Hematopoietic multipotent progenitor cell treated with erythropoietin and hydrocortisone succinate and interleukin-3 and kit ligand, for 15 days (in vitro differentiated cells): ENCODE data around the gene EDN1.

ENCODE experiments used
- DNase-seq: peaks from one replicate; pipeline ENCODE4 v3.0.0-alpha.2; 2015; ENCODE audit warnings: low spot score

EDN1 gene

GRCh38 chr6:12289933-12290820 is at the start of gene EDN1:
Gene EDN1 (plus strand): TSS chr6:12290361. CDS start chr6:12290630, 269 bp downstream.
- no peak for DNase-seq

- DNase-seq, result no peak
These were observed 48.5 kb upstream of the EDN1 start for GRCh38 chr6:12241493-12242175.

- no peak for DNase-seq
These were observed 47.0 kb upstream of the EDN1 start for GRCh38 chr6:12243169-12243568.

- DNase-seq, result no peak
These were observed 44.8 kb upstream of the EDN1 start for GRCh38 chr6:12245360-12245759.

- DNase-seq, result no peak
These were observed 44.1 kb upstream of the EDN1 start for GRCh38 chr6:12245763-12246718.

- no peak for DNase-seq
These were observed 43.3 kb upstream of the EDN1 start for GRCh38 chr6:12246900-12247299.

GRCh38 chr6:12249541-12250382 is 40.4 kb upstream of the EDN1 start:
- DNase-seq, result no peak

- DNase-seq, result no peak
These were observed 39.8 kb upstream of the EDN1 start for GRCh38 chr6:12250383-12250770.

- DNase-seq, result no peak
These were observed 36.0 kb upstream of the EDN1 start for GRCh38 chr6:12254210-12254609.

- DNase-seq, result no peak
These were observed 32.0 kb upstream of the EDN1 start for GRCh38 chr6:12258191-12258590.

- DNase-seq, result no peak
These were observed 31.5 kb upstream of the EDN1 start for GRCh38 chr6:12258591-12259075.

GRCh38 chr6:12260458-12261093 is 29.6 kb upstream of the EDN1 start:
- DNase-seq, result no peak

- DNase-seq, result no peak
These were observed 28.7 kb upstream of the EDN1 start for GRCh38 chr6:12261502-12261901.

GRCh38 chr6:12262236-12263061 is 27.7 kb upstream of the EDN1 start:
- DNase-seq, result no peak

GRCh38 chr6:12263403-12263802 is 26.8 kb upstream of the EDN1 start:
- no peak for DNase-seq

- no peak for DNase-seq
These were observed 25.5 kb upstream of the EDN1 start for GRCh38 chr6:12264671-12265070.

GRCh38 chr6:12265296-12265695 is 24.9 kb upstream of the EDN1 start:
- DNase-seq, result no peak

GRCh38 chr6:12265791-12266190 is 24.4 kb upstream of the EDN1 start:
- DNase-seq, result no peak

GRCh38 chr6:12266571-12266970 is 23.6 kb upstream of the EDN1 start:
- no peak for DNase-seq

- DNase-seq, result no peak
These were observed 21.1 kb upstream of the EDN1 start for GRCh38 chr6:12269110-12269509.
